Stomach (tissue), 4 donors: ENCODE data around the gene APLP1.

Source experiments
- EP300 ChIP-seq: sonication (generic); formaldehyde crosslinking; IDR thresholded peaks from one replicate; pipeline ENCODE4 v1.6.1; 2017; ENCODE audit warnings: antibody characterized with exemption
- POLR2A ChIP-seq, 4 donors: fragments of 450-650 bp; IDR thresholded peaks; one replicate each; pipeline ENCODE4 v1.6.1; 2016; ENCODE audit warnings: antibody characterized with exemption in 4 of 4, control low read depth in 2 of 4, mild to moderate bottlenecking in 1 of 4, moderate library complexity in 1 of 4
- TF ChIP-seq, protein P1 (sequence below), 7 experiments: fragments of 450-650 bp in 4 of 7; fragments of 200-600 bp in 3 of 7; sonication (generic) in 3 of 7; IDR thresholded peaks; one replicate each; pipeline ENCODE4 v1.5.1; 2016 to 2019; ENCODE audit warnings: antibody characterized with exemption in 7 of 7, control low read depth in 2 of 7, mild to moderate bottlenecking in 1 of 7

DNA sequence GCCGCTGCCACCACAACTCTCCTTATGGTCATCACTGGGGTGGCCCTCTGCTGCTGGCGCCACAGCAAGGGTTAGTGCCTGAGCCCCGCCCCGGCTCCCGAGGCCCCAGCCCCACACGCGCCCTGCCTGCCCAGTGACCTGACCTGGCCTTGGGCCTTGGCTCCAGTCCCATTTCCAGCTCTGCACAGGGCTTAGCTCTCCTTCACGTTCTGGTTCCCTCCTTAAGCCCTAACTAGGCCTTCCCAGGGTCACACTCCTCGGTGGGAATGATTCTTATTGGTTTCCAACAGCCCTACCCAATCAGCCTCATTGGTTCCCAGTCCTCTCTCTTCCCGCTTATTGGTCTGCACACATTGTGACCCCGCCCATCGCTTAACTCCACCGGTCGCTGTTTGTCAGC lies 5.8 kb upstream of the APLP1 start:
- TF ChIP-seq, protein P1, sequence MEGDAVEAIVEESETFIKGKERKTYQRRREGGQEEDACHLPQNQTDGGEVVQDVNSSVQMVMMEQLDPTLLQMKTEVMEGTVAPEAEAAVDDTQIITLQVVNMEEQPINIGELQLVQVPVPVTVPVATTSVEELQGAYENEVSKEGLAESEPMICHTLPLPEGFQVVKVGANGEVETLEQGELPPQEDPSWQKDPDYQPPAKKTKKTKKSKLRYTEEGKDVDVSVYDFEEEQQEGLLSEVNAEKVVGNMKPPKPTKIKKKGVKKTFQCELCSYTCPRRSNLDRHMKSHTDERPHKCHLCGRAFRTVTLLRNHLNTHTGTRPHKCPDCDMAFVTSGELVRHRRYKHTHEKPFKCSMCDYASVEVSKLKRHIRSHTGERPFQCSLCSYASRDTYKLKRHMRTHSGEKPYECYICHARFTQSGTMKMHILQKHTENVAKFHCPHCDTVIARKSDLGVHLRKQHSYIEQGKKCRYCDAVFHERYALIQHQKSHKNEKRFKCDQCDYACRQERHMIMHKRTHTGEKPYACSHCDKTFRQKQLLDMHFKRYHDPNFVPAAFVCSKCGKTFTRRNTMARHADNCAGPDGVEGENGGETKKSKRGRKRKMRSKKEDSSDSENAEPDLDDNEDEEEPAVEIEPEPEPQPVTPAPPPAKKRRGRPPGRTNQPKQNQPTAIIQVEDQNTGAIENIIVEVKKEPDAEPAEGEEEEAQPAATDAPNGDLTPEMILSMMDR (IDR thresholded peaks at IDR 0.05) = no peak
- TF ChIP-seq POLR2A (IDR thresholded peaks at IDR 0.05) = no peak
- TF ChIP-seq EP300 = no peak
